Smooth muscle cell of the brain vasculature (primary cell): Measurements from ENCODE around the gene CBX1.
"Not testable (repeated sequence)": the region's sequence is repeated elsewhere in the genome, so short reads cannot be mapped to it uniquely, and the experiment has no call there.

ENCODE experiments used
- DNase-seq: peaks from one replicate; pipeline ENCODE4 v3.0.0-alpha.2; 2012; ENCODE audit warnings: low read depth, low spot score

The CBX1 gene

GRCh38 chr17:48074322-48075081 is 26.8 kb downstream of the CBX1 start:
- DNase-seq: no peak

GRCh38 chr17:48073566-48074094 is 27.6 kb downstream of the CBX1 start:
- DNase-seq: not testable (repeated sequence)

- not testable (repeated sequence) for DNase-seq
Observed at GRCh38 chr17:48072811-48073210, 28.5 kb downstream of the CBX1 start.

GRCh38 chr17:48071654-48072053 is 29.6 kb downstream of the CBX1 start:
- DNase-seq: no peak

- no peak for DNase-seq
Observed at GRCh38 chr17:48070195-48070594, 31.1 kb downstream of the CBX1 start.

GRCh38 chr17:48068491-48068961 is 32.8 kb downstream of the CBX1 start:
- DNase-seq: no peak

GRCh38 chr17:48067808-48068207 is 33.5 kb downstream of the CBX1 start:
- not testable (repeated sequence) for DNase-seq

GRCh38 chr17:48067245-48067644 is 34.0 kb downstream of the CBX1 start:
- no peak for DNase-seq

GRCh38 chr17:48066656-48067055 is 34.6 kb downstream of the CBX1 start:
- DNase-seq: no peak

- DNase-seq: no peak
Observed at GRCh38 chr17:48066192-48066591, 35.1 kb downstream of the CBX1 start.

GRCh38 chr17:48064638-48065037 is 36.6 kb downstream of the CBX1 start:
- DNase-seq: no peak

- no peak for DNase-seq
Observed at GRCh38 chr17:48062273-48062672, 39.0 kb downstream of the CBX1 start.

GRCh38 chr17:48060249-48060648 is 41.0 kb downstream of the CBX1 start:
- no peak for DNase-seq

- DNase-seq: no peak
Observed at GRCh38 chr17:48059125-48059668, 42.1 kb downstream of the CBX1 start.

- no peak for DNase-seq
Observed at GRCh38 chr17:48058393-48059124, 42.7 kb downstream of the CBX1 start.

GRCh38 chr17:48057626-48058025 is 43.7 kb downstream of the CBX1 start:
- DNase-seq: no peak

- DNase-seq: no peak
Observed at GRCh38 chr17:48056879-48057278, 44.4 kb downstream of the CBX1 start.

GRCh38 chr17:48056246-48056745 is 45.0 kb downstream of the CBX1 start:
- no peak for DNase-seq

GRCh38 chr17:48055531-48056245 is 45.6 kb downstream of the CBX1 start:
- DNase-seq: no peak

GRCh38 chr17:48054238-48055185 is 46.8 kb downstream of the CBX1 start:
- DNase-seq: no peak
